WTC11 (cell line): ENCODE results near the gene L3MBTL1. TPM values are rescaled to one million over a fixed set of nuclear protein-coding genes. Genes with fewer than 3 reads are reported as not detected.

ENCODE experiments used
- ATAC-seq: fragments of 200-7000 bp; cut with Tn5 transposase; 2 replicates; pipeline ENCODE4 v1.10.0; 2021; ENCODE audit warnings: mild to moderate bottlenecking, moderate library complexity
- CTCF ChIA-PET: fragments of 300-600 bp; sonication (Branson Sonifier 250); formaldehyde crosslinking; loops from one replicate; lab custom pipeline; 2021; ENCODE audit warnings: antibody characterized with exemption; lab: Charles Lee
- POLR2A ChIA-PET: fragments of 350-600 bp; sonication (Branson Sonifier 250); formaldehyde crosslinking; loops from one replicate; lab custom pipeline; 2021; ENCODE audit warnings: antibody characterized with exemption; lab: Charles Lee
- DNase-seq: peaks from one replicate; pipeline ENCODE4 v3.0.0; 2021; ENCODE audit warnings: low spot score
- H3K27ac Mint-ChIP-seq: 2 replicates; pipeline ENCODE4 v1.8.0; 2021; ENCODE audit warnings: mixed read lengths
- H3K27me3 Mint-ChIP-seq: 2 replicates; pipeline ENCODE4 v1.8.0; 2021; ENCODE audit warnings: low read depth, mild to moderate bottlenecking, moderate library complexity, mixed read lengths
- H3K36me3 Mint-ChIP-seq: 2 replicates; pipeline ENCODE4 v1.8.0; 2021; ENCODE audit warnings: mixed read lengths
- H3K4me1 Mint-ChIP-seq: 2 replicates; pipeline ENCODE4 v1.8.0; 2022; ENCODE audit warnings: mixed read lengths
- H3K4me3 Mint-ChIP-seq: 2 replicates; pipeline ENCODE4 v1.8.0; 2021; ENCODE audit warnings: mild to moderate bottlenecking, moderate library complexity, mixed read lengths
- H3K9me3 Mint-ChIP-seq: 2 replicates; pipeline ENCODE4 v1.8.0; 2021; ENCODE audit warnings: mixed read lengths
- ARID4B ChIP-seq: sonication (generic); formaldehyde crosslinking; IDR thresholded peaks from 2 replicates; pipeline ENCODE4 v1.8.0; 2023; ENCODE audit warnings: missing genetic modification reagents, mild to moderate bottlenecking, borderline replicate concordance
- ETV6 ChIP-seq: sonication (generic); formaldehyde crosslinking; IDR thresholded peaks from 2 replicates; pipeline ENCODE4 v1.8.1; 2022; ENCODE audit warnings: mild to moderate bottlenecking, missing genetic modification reagents
- FOXJ3 ChIP-seq: sonication (generic); formaldehyde crosslinking; IDR thresholded peaks from 2 replicates; pipeline ENCODE4 v1.9.0; 2021; ENCODE audit warnings: missing genetic modification reagents, mild to moderate bottlenecking, borderline replicate concordance
- MAX ChIP-seq: sonication (generic); formaldehyde crosslinking; IDR thresholded peaks from 2 replicates; pipeline ENCODE4 v1.8.0; 2022; ENCODE audit warnings: mild to moderate bottlenecking, missing genetic modification reagents
- MLX ChIP-seq: sonication (generic); formaldehyde crosslinking; IDR thresholded peaks from 2 replicates; pipeline ENCODE4 v1.8.1; 2023; ENCODE audit warnings: mild to moderate bottlenecking, missing genetic modification reagents, moderate library complexity
- MXD4 ChIP-seq: fragments of 250-450 bp; sonication (Bioruptor Pico); IDR thresholded peaks from 2 replicates; pipeline ENCODE4 v1.8.0; 2021; ENCODE audit warnings: mild to moderate bottlenecking, moderate library complexity, borderline replicate concordance
- NR2C2 ChIP-seq: sonication (generic); formaldehyde crosslinking; IDR thresholded peaks from 2 replicates; pipeline ENCODE4 v1.8.0; 2022; ENCODE audit warnings: mild to moderate bottlenecking, missing genetic modification reagents
- OVOL2 ChIP-seq: fragments of 250-450 bp; sonication (Bioruptor Pico); IDR thresholded peaks from 2 replicates; pipeline ENCODE4 v1.9.0; 2021; ENCODE audit warnings: mild to moderate bottlenecking, borderline replicate concordance
- RORB ChIP-seq: fragments of 250-450 bp; sonication (Bioruptor Pico); IDR thresholded peaks from 2 replicates; pipeline ENCODE4 v1.9.0; 2021; ENCODE audit warnings: mild to moderate bottlenecking
- TP53 ChIP-seq: sonication (generic); formaldehyde crosslinking; IDR thresholded peaks from 2 replicates; pipeline ENCODE4 v1.8.1; 2023; ENCODE audit warnings: mild to moderate bottlenecking, missing genetic modification reagents
- ZNF121 ChIP-seq: sonication (generic); formaldehyde crosslinking; IDR thresholded peaks from 2 replicates; pipeline ENCODE4 v1.8.0; 2023; ENCODE audit warnings: missing genetic modification reagents
- ZNF263 ChIP-seq: sonication (generic); formaldehyde crosslinking; IDR thresholded peaks from 2 replicates; pipeline ENCODE4 v1.8.1; 2022; ENCODE audit warnings: low read depth, mild to moderate bottlenecking, moderate library complexity, missing genetic modification reagents
- ZNF512 ChIP-seq: sonication (generic); formaldehyde crosslinking; IDR thresholded peaks from 2 replicates; pipeline ENCODE4 v1.8.1; 2022; ENCODE audit warnings: missing genetic modification reagents, borderline replicate concordance
- ZNF671 ChIP-seq: fragments of 250-450 bp; sonication (Bioruptor Pico); IDR thresholded peaks from 2 replicates; pipeline ENCODE4 v1.8.0; 2021; ENCODE audit warnings: mild to moderate bottlenecking
- total RNA-seq: library from RNA; stranded (reverse); gene quantifications from 3 replicates; pipeline ENCODE4 v1.2.3, GENCODE V29; 2021
- TF ChIP-seq, protein P1 (sequence below): fragments of 250-450 bp; sonication (Bioruptor Pico); IDR thresholded peaks from 2 replicates; pipeline ENCODE4 v1.9.0; 2021; ENCODE audit warnings: mild to moderate bottlenecking, borderline replicate concordance
- TF ChIP-seq, protein P2 (sequence below): sonication (generic); formaldehyde crosslinking; IDR thresholded peaks from 2 replicates; pipeline ENCODE4 v1.8.0; 2023; ENCODE audit warnings: missing genetic modification reagents
- TF ChIP-seq, protein P3 (sequence below): sonication (generic); formaldehyde crosslinking; IDR thresholded peaks from 2 replicates; pipeline ENCODE4 v1.8.1; 2022; ENCODE audit warnings: mild to moderate bottlenecking, moderate library complexity, missing genetic modification reagents
- TF ChIP-seq, protein P4 (sequence below): sonication (generic); formaldehyde crosslinking; conservative IDR thresholded peaks from 2 replicates; pipeline ENCODE4 v1.8.1; 2023; ENCODE audit warnings: mild to moderate bottlenecking, low read depth, missing genetic modification reagents, moderate library complexity
- TF ChIP-seq, protein P5 (sequence below): sonication (generic); formaldehyde crosslinking; conservative IDR thresholded peaks from 2 replicates; pipeline ENCODE4 v1.8.1; 2022; ENCODE audit warnings: mild to moderate bottlenecking, missing genetic modification reagents

The L3MBTL1 gene
- total RNA-seq, 1 experiment from 2014 or later, result 28.3 TPM

GRCh38 chr20:43534016-43534415, 26.5 kb downstream of the L3MBTL1 start (continued):
- TF ChIP-seq ZNF512 (CRISPR knock-in tag), result no peak

GRCh38 chr20:43534791-43535350, 27.4 kb downstream of the L3MBTL1 start:
- H3K36me3 Mint-ChIP-seq, result peaks cover 8% of the 10 kb centered on the region
- H3K9me3 Mint-ChIP-seq, result no peaks in the 10 kb centered on the region
- DNase-seq (no peak), ATAC-seq (no peak)
- H3K4me1 Mint-ChIP-seq, result no peaks in the 10 kb centered on the region
- POLR2A ChIA-PET, result no interaction called here
- no peaks in the 10 kb centered on the region for H3K27me3 Mint-ChIP-seq
- TF ChIP-seq, protein P1, sequence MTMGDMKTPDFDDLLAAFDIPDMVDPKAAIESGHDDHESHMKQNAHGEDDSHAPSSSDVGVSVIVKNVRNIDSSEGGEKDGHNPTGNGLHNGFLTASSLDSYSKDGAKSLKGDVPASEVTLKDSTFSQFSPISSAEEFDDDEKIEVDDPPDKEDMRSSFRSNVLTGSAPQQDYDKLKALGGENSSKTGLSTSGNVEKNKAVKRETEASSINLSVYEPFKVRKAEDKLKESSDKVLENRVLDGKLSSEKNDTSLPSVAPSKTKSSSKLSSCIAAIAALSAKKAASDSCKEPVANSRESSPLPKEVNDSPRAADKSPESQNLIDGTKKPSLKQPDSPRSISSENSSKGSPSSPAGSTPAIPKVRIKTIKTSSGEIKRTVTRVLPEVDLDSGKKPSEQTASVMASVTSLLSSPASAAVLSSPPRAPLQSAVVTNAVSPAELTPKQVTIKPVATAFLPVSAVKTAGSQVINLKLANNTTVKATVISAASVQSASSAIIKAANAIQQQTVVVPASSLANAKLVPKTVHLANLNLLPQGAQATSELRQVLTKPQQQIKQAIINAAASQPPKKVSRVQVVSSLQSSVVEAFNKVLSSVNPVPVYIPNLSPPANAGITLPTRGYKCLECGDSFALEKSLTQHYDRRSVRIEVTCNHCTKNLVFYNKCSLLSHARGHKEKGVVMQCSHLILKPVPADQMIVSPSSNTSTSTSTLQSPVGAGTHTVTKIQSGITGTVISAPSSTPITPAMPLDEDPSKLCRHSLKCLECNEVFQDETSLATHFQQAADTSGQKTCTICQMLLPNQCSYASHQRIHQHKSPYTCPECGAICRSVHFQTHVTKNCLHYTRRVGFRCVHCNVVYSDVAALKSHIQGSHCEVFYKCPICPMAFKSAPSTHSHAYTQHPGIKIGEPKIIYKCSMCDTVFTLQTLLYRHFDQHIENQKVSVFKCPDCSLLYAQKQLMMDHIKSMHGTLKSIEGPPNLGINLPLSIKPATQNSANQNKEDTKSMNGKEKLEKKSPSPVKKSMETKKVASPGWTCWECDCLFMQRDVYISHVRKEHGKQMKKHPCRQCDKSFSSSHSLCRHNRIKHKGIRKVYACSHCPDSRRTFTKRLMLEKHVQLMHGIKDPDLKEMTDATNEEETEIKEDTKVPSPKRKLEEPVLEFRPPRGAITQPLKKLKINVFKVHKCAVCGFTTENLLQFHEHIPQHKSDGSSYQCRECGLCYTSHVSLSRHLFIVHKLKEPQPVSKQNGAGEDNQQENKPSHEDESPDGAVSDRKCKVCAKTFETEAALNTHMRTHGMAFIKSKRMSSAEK (CRISPR knock-in tag), result no peak
- no peak for TF ChIP-seq MAX
- TF ChIP-seq TP53 (CRISPR knock-in tag), result no peak
- TF ChIP-seq FOXJ3 (CRISPR knock-in tag), result no peak
- TF ChIP-seq RORB, result no peak
- no peak for TF ChIP-seq ZNF263 (CRISPR knock-in tag)
- TF ChIP-seq, protein P2, sequence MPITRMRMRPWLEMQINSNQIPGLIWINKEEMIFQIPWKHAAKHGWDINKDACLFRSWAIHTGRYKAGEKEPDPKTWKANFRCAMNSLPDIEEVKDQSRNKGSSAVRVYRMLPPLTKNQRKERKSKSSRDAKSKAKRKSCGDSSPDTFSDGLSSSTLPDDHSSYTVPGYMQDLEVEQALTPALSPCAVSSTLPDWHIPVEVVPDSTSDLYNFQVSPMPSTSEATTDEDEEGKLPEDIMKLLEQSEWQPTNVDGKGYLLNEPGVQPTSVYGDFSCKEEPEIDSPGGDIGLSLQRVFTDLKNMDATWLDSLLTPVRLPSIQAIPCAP (CRISPR knock-in tag), result no peak
- no peak for TF ChIP-seq OVOL2
- no peak for TF ChIP-seq ARID4B (CRISPR knock-in tag)
- TF ChIP-seq ZNF121, result no peak
- TF ChIP-seq, protein P3, sequence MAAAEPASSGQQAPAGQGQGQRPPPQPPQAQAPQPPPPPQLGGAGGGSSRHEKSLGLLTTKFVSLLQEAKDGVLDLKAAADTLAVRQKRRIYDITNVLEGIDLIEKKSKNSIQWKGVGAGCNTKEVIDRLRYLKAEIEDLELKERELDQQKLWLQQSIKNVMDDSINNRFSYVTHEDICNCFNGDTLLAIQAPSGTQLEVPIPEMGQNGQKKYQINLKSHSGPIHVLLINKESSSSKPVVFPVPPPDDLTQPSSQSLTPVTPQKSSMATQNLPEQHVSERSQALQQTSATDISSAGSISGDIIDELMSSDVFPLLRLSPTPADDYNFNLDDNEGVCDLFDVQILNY (CRISPR knock-in tag), result no peak
- no peak for TF ChIP-seq MXD4 (CRISPR knock-in tag)
- no peak for TF ChIP-seq ETV6 (CRISPR knock-in tag)
- TF ChIP-seq, protein P4, sequence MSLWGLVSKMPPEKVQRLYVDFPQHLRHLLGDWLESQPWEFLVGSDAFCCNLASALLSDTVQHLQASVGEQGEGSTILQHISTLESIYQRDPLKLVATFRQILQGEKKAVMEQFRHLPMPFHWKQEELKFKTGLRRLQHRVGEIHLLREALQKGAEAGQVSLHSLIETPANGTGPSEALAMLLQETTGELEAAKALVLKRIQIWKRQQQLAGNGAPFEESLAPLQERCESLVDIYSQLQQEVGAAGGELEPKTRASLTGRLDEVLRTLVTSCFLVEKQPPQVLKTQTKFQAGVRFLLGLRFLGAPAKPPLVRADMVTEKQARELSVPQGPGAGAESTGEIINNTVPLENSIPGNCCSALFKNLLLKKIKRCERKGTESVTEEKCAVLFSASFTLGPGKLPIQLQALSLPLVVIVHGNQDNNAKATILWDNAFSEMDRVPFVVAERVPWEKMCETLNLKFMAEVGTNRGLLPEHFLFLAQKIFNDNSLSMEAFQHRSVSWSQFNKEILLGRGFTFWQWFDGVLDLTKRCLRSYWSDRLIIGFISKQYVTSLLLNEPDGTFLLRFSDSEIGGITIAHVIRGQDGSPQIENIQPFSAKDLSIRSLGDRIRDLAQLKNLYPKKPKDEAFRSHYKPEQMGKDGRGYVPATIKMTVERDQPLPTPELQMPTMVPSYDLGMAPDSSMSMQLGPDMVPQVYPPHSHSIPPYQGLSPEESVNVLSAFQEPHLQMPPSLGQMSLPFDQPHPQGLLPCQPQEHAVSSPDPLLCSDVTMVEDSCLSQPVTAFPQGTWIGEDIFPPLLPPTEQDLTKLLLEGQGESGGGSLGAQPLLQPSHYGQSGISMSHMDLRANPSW, result no peak
- TF ChIP-seq NR2C2 (CRISPR knock-in tag), result no peak
- TF ChIP-seq MLX (CRISPR knock-in tag), result no peak
- TF ChIP-seq, protein P5, sequence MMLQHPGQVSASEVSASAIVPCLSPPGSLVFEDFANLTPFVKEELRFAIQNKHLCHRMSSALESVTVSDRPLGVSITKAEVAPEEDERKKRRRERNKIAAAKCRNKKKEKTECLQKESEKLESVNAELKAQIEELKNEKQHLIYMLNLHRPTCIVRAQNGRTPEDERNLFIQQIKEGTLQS (CRISPR knock-in tag), result no peak
- TF ChIP-seq ZNF671 (CRISPR knock-in tag), result no peak
- TF ChIP-seq, all 79 proteins: peak for 0
- no peak overlapping the region for H3K27ac Mint-ChIP-seq
- CTCF ChIA-PET, result interaction anchor here (1.0 to 1.5 kb wide), 2 partner anchors 86 to 93 kb away, joined by 3 to 4 read pairs; no protein-coding TSS in a partner anchor
- H3K4me3 Mint-ChIP-seq, result no peak overlapping the region
